Transverse colon (tissue), 4 donors: ENCODE data around the gene RNF145.

ENCODE experiments used
- POLR2A ChIP-seq: fragments of 450-650 bp; IDR thresholded peaks from one replicate; pipeline ENCODE4 v1.6.1; 2016; ENCODE audit warnings: antibody characterized with exemption, mild to moderate bottlenecking, moderate library complexity
- POLR2AphosphoS5 ChIP-seq, 3 donors: sonication (generic); formaldehyde crosslinking; IDR thresholded peaks; one replicate each; pipeline ENCODE4 v1.6.1; 2016; ENCODE audit warnings: antibody characterized with exemption in 3 of 3
- TF ChIP-seq, protein P1 (sequence below), 5 experiments: fragments of 200-600 bp in 3 of 5; fragments of 450-650 bp in 2 of 5; sonication (generic) in 3 of 5; IDR thresholded peaks; 1 replicate in 2 of 5; 2 replicates in 3 of 5; pipeline ENCODE4 v1.5.1; 2016 to 2017; ENCODE audit warnings: antibody characterized with exemption in 5 of 5, inconsistent platforms in 3 of 5, mild to moderate bottlenecking in 2 of 5, moderate library complexity in 1 of 5

DNA sequence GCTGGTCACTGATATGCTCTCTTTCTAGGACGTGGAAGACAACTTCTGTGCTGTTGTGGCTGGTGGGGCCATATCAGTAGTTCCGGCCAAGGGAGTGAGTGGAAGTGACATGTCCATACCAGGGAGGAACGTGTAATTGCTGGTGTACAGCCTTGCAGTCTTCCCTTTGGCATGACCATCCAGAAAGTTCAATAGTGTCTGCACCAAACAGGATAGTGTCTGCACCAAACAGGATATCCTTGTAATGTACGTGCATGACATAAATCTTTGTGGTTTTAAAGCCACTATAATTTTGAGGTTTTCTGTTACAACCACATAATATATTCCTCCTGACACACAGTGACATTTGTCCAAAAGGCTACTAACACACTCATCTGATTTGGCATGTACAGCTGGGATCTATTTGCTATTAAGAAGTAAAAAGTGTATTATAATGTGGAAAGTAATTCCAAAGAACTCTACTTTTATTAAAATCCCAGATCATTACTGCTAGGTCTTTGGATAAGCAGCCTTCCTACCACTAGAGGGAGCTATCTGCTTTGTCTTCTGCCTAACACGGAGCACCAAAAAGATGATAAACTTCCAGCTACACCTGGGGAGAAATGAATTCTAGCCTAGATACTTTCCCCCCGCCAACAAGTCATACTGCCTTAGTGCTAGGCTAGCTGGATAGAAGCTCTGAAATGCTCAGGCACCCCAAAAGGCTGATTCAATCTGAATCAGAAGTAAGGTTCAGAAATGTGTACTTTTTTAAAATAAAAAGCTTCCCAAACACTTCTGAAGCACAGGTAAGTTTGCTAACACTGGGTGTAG is 52.7 kb downstream of the RNF145 start:
- TF ChIP-seq, protein P1, sequence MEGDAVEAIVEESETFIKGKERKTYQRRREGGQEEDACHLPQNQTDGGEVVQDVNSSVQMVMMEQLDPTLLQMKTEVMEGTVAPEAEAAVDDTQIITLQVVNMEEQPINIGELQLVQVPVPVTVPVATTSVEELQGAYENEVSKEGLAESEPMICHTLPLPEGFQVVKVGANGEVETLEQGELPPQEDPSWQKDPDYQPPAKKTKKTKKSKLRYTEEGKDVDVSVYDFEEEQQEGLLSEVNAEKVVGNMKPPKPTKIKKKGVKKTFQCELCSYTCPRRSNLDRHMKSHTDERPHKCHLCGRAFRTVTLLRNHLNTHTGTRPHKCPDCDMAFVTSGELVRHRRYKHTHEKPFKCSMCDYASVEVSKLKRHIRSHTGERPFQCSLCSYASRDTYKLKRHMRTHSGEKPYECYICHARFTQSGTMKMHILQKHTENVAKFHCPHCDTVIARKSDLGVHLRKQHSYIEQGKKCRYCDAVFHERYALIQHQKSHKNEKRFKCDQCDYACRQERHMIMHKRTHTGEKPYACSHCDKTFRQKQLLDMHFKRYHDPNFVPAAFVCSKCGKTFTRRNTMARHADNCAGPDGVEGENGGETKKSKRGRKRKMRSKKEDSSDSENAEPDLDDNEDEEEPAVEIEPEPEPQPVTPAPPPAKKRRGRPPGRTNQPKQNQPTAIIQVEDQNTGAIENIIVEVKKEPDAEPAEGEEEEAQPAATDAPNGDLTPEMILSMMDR (IDR thresholded peaks at IDR 0.05): peak; percentile 79 to 89 (median 86)
- TF ChIP-seq POLR2AphosphoS5 (IDR thresholded peaks at IDR 0.05): no peak
- TF ChIP-seq POLR2A: no peak
